8988T (cell line): Measurements from ENCODE around the gene SMCHD1.
A peak's percentile ranks its signal among the peaks of the same experiment; 100 is the strongest.

Source experiments
- DNase-seq: peaks from one replicate; pipeline ENCODE4 v3.0.0; 2011

Gene SMCHD1

DNA sequence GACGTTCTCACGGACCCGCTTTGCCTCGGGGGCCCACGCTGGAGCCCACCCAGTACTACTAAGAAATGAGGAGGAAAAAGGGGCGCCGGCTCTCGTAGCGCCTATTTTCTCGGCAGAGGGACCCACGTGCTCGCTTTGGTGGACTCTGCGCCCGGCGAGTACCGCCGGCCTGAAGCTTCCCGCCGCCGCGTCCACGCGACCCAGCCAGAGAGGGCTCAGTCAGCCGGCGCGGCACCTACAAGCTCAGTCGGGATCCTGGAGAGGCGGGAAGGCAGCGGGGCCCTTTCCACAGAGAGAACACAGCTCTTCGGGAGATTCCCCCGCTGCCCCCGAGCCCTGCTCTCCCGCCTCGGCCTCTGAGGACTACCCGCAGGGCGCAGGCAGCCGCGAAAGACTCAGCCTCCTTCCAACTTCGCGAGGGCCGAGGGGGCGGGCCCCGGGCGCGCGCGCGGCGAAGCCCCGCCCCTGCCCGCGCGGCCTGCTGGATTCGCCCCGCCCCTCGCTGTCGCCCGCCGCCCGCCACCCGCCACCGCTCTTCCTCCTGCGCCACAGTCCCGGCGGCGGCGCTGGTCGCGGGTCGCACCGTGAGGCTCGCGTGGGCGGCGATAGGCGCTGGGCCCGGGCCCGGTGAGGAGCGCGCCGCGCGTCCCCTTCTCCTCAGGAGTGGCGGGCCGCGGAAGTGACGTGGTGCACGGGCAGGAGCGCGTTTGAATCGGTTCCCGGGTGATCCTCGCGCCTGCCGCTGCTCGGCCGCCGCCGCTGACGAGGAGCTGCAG lies at the start of gene SMCHD1:
TSS of gene SMCHD1 (plus strand) at position 549 of the 776 bp plus-strand sequence. CDS start 350 bp downstream, outside the sequence.
- peak; percentile 60 for DNase-seq

DNA sequence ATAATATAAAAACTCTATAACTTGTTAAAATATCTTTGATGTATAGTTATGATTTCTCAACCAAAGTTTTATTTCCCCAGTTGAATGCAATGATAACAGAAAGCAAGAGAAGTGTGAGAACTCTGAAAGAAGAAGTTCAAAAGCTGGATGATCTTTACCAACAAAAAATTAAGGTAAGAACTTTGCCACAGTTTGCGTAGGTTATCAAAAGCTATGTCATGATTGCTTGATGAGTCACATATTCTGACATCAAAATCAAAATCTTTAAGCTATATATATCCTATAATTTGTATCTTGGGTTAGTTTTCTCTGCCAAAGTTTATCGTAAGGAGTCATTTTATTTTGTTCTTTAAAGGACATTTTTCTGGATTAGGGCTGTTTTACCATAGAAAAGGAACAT lies 49.2 kb upstream of the SMCHD1 start:
- no peak for DNase-seq

DNA sequence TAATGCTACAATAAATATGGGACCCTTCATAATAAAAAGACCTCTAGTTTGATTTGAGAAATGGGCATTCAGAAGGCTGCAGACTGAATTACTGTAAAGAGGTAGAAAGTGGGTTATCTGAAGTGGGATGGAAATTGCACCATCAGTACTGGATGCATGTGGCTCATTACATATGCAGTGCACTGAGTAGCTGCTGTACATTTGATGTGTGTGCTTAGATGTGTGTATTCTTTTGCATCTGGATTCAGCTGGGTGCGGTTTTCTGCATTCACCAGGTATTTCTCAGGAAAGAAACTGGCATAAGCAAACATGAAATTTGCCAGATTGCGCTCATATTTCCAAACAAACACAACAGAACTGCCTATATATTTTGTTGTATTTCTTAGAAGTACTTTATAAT lies 45.9 kb upstream of the SMCHD1 start:
- no peak for DNase-seq

DNA sequence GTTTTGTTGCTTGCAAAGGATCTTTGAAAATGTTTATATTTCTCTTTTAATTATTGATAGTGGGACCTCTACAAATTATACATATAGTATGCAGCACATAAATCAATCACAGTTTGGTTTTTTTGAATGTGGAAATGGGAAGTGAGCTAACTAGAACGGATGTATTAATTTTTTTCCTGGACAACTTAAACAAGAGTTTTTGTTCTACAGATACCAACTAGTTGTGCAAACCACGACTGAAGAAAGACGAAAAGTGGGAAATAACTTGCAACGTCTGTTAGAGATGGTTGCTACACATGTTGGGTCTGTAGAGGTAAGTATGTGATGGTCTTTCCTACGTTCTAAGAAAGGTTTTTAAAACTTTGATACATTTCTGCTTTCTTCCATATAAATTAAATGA lies 45.0 kb upstream of the SMCHD1 start:
- no peak for DNase-seq

DNA sequence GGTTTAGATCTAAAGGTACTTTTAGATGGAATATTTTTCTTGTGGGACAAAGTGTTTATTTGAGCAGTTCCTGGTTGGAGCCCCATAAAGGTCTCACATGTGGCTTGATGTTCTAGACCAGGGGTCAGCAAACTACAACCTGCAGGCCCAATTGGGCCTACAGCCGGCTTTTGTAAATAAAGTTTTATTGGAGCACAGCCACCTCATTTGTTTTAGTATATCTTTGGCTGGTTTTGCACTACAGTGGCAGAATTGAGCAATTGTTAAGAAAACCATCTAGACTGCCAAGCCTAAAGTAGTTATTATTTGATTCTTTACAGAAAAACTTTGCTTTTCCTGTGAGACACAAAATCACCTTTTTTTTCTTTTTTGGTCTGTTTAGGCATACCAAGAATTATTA lies 42.5 kb upstream of the SMCHD1 start:
- no peak for DNase-seq

DNA sequence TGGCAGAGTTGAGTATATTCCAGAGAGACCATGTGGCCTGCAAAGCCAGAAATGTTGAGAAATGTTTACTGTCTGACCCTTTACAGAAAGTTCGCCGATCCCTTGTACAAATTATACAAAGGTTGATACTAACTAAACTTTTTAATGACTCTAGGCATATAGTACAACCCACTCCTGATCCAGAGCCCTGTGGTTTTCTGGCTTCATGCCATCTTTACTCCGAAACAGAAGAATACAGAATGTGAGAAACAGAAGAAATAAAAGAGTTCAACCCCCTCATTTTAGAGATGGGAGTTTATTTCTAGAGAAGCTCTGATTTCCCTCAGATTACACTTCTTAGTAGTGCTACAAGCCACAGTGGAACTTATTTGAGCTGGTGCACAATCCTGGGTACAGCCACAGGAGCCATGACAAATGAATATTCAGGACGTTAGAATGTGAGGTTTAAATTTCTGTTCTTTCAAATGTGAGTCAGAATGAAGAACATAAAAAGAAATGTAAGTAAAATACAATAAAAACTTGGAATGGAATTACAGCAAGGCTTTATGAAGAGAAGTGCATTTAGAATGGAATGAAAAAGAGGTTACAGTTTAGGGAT lies 38.0 kb upstream of the SMCHD1 start:
- DNase-seq: no peak

DNA sequence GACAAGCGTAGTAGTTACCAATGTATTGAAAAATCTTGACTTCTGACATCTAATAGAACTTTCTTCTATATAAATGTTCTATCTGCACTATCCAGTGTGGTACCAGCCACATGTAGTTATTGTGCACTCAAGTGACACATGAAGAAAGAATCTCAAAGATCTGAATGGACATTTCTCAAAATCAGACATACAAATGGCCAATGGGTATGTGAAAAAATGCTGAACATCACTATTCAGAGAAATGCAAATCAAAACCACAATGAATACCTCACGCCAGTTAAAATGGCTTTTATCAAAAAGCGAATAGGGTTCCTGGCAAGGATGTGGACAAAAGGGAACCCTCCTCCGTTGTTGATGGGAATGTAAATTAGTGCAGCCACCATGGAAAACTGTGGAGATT lies 37.5 kb upstream of the SMCHD1 start:
- DNase-seq: no peak

DNA sequence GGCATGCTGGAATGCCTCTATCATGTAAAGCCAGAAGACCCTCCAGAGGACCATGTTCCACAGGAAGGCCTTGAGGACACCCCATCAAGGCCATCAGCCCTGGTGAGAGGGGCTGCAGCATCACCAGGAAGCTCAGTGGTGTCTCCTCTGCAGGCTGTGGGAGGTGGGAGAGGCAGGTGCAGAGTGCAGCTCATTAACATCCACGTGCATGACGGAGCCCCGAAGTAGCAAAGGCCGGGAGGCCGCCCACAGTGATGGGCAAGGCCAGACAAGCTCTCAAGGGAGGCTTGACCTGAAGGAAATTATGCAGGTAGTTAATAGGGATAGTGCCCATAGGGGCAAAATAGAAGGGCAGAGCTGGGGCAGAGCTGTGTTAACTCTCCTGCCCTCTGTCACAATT lies 30.3 kb upstream of the SMCHD1 start:
- no peak for DNase-seq

DNA sequence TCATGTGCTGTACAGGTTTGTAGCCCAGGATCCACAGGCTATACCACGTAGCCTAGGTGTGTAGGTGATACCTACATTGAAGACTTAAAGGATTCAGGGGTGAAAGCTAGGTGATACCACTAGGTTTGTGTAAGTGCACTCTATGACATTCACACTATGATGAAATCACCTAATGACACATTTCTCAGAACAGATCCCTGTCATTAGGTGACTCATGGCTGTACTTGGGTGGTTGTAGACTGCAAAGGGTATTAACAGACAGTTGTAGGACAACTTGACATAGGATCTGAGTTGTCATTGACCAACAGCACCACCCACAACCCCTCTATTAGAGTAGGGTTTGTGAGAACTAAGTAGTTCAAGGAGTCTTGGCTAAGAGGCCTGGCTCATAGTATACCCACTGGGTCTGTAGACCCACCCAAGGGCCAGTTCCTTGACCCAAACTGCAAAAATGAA lies 27.7 kb upstream of the SMCHD1 start:
- no peak for DNase-seq

DNA sequence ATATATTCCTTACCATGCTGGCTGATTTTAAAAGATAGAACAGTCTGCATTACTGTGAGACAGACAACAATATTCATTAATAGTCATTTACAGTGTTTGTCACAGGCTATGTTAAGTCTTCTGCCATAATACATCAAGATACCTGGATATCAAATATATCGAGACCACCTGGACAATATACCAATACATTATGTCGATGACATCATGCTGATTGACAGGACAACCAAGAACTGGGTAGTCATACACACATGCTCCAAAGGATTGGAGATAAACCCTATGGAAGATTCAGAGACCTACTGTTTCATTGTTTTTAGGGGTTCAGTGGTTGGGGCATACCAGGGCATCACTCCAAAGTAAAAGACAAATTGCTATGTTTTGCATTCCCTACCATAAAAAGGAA lies 26.5 kb upstream of the SMCHD1 start:
- no peak for DNase-seq

DNA sequence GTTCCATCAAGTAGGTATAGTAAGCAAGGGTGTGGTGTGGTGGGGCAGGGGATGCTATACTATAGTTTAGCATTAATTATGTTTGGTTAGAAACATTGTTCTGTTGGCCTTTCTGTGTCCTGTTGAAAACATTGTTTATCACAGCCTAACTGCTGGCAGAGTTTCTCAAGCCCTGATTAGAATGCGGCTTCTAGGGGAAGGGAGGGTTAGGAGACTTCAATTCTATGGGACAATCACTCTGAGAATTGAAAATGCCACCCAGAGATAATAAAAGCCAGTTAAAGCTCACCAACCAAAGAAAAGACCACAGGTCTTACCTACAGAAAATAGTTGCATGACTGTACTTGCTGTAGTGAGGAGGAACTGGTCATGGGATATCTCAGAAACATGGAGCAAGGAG lies 19.9 kb upstream of the SMCHD1 start:
- DNase-seq: no peak

DNA sequence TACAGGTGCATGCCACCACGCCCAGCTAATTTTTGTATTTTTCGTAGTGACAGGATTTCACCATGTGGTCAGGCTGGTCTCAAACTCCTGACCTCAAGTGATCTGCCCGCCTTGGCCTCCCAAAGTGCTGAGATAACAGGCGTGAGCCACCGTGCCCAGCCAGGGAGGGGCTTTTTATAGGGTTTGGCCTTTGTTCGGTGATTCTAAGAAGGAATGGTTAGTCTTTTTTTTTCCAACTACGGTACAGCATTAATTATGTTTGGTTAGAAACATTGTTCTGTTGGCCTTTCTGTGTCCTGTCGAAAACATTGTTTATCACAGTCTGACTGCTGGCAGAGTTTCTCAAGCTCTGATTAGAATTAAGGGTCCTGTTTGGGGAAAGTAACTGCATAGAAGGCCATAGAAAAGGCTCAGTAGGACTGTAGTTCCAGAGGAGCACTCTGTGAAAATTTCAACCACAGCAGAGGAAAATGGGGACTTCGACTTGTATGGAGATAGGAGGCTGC lies 19.3 kb upstream of the SMCHD1 start:
- DNase-seq: no peak

DNA sequence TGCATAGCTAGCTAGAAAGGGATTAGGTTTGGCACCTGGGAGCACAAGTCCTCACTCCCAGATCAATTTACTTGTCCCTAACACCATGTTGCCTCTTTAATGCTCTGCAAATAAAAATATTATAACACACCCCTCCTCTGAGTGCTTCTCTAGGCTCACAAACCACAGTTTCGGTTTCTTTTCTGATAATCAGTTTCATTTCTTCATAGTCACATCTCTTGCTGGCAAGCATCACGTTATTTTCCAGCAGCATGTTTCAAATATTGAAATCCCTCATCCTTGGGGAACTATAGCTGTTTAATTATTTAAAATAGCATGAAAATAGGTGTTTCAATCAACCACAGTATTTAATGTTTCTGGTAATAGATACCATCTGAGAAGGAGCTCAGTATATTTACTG lies 13.9 kb upstream of the SMCHD1 start:
- DNase-seq: no peak

DNA sequence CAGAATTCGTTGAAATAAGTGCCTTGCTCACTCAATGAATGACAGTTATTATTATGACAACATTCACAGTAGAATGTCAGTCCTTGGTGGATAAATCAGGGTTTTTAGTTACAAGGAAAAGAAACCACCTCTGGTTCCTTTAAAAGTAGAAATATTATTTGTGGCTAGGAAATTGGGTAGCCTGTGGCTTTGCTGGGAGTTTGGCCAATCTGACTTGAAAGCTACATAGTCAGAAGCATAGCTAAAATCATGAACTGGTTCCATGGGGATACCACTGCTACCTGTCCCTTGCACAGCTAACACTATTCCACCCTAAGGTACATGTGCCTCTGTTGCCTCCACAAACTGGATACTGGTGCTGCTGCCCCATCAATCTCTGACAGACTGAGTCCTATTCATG lies 12.8 kb upstream of the SMCHD1 start:
- no peak for DNase-seq

DNA sequence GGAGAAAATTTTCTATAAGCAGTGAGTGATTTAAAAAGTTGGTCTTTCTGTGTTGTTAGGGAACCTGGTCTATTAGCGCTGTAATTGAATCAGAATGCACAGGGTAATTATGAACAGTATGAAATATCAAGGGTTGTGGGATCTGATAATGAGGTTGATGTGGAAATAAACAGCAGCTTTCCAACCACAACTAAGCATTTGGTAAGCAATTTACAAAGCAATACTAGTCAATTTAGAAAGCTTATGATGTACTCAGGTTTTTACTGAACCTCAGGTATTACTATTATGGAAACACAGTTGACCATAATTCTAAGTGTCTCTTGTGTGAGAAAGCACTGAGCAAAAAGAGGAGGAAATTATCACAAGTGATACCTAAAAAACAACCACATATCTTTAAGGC lies 11.0 kb upstream of the SMCHD1 start:
- DNase-seq: no peak

DNA sequence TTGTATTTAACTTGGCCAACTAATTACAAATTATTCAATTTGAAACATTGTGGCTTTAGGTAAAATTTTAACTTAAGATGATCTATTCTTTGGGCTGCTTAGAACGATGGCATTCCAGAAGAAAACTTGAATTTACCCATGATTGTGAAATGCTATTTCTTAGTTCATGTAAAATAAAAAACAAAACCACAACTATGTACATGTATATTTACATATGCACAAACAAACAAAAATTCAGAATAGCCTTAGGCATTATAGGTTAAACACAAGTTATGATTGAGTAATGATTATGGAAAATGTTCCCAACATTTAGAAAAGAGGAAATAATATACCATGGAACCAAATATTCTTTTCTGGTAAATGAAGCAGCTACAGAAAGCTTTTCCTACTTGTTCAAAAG lies 3.5 kb upstream of the SMCHD1 start:
- DNase-seq: no peak

DNA sequence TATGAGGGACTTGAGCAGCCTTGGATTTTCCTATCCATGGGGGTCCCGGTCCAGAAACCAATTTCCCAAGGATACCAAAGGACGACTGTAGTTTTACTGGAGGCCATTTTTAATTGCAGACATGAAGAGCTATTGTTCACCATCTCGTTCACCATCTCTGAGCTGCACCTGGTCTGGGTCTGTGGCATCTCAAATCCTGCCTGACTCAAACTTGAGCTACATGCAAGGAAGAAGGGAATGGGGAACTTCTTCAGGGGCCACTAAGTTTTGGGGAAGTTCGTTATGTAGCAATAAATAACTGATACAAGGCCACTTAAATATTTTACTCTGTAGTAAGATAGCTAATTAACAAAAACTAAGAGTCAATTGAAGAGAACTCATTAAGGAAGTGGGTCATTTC lies 2.1 kb upstream of the SMCHD1 start:
- DNase-seq: no peak

DNA sequence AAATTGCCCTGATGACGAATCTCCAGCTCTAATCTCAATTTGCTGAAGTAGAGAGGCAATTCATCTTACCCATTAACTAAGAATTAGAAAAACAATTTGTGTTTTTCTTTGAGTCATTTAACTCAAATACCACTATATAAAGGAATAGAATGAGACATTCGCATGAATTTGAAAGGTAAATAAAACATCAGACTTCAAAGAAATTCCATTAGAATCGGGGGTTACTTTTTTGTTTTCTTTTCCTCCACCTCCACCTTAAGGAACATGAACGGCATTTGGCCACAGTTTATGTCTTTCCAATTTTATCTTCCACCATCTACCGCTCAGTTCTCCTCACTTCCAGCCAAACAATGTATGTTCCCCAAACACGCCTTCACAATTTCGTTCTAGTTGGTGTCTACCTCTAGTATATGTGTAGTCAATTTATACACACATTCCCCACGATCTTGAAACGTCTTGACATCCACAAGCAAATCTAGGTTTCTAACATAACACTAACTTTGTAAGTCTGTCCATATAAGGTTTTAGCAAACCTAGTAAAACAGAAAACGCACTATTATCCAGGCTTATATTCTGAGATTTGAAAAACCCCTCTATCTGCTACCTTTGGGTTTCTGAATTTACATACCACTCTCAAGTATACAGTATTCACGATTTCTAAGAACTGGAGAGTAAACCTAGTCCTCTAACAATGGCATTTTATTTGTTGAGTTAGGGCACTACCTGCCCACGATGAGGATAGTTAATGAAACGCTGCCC lies 1.2 kb upstream of the SMCHD1 start:
- DNase-seq: no peak

DNA sequence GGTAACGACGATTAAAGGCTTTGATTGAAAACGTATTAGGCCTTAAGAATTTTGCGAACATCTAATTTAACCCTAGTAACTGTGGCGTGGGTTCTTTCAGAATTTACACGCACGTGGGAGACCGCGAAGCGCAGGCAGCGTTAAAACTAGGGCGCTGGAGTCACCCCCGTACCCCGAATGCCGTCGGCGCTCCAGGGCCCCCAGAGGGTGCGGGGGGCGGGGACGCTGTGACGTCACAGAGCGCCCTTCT lies 673 bp upstream of the SMCHD1 start:
- peak; percentile 42 for DNase-seq

DNA sequence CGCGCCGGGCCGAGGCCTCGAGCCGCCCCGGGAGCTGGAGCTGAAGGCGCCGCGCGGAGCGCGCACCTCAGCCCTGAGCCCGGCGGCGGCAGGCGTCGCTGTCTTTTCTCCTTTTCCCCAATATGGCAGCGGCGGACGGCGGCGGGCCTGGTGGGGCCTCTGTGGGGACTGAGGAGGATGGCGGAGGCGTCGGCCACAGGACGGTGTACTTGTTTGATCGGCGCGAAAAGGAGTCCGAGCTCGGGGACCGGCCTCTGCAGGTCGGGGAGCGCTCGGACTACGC lies 369 bp downstream of the SMCHD1 start:
- no peak for DNase-seq

DNA sequence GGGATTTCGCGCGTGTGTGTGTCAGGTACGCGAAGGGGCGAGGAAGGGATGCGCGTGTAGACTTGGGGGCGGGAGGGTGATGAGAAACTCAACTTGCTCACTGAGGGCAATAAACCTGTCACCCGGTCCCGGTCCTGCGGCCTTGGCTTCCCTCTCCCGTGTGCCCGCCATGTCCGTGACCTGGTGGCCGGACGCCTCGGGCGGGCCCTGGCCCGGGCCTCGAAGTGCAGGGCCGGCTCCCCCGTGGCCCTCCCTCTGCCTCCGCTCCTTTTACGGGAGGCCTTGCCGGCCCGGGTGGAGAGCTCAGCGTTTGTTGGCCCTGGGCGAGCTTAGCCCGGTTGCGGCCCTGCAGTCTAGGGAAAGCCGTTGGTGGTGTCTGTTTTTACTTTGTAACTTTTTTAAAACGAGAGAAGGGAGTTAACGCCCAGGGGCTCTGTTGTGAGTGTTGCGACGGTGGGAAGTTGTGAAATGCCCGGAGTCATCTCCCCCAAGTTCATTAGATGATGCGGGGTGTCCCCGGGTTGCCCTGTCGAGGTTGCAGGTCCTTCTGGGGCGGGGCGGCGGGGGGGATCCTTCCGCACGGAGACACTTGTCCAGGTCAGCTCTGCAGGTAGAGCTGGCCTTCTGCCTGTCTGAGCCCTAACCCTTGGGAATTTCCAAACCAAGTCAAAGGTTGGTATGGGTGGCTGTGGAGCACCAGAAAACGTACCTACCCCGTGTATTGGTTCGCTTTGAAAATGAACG lies 883 bp downstream of the SMCHD1 start:
- DNase-seq: peak; percentile 41

DNA sequence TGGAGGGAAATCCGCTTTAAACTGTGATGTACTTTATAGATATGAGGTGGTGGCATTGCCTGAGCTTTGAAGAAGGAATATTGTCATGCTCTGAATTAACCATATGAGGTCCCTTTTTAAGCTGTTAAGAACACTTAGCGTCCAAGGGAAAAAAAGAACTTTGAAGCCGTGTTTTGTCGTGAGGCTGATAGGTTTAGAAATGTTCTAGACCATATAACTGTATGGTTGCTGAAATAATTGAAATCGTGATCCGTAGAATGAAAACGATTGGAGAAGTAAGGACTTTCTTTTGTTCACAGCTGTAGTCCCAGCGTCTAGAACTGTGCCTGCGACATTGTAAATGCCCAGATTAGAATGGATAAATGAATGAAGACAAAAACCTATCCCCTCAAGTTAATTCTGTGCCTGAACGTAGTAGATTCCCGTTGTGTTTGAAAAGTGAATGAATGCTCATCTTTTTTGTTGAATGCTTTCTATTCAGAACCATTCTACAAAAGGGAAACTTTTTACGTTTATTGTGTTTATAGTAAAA lies 1.5 kb downstream of the SMCHD1 start:
- no peak for DNase-seq

DNA sequence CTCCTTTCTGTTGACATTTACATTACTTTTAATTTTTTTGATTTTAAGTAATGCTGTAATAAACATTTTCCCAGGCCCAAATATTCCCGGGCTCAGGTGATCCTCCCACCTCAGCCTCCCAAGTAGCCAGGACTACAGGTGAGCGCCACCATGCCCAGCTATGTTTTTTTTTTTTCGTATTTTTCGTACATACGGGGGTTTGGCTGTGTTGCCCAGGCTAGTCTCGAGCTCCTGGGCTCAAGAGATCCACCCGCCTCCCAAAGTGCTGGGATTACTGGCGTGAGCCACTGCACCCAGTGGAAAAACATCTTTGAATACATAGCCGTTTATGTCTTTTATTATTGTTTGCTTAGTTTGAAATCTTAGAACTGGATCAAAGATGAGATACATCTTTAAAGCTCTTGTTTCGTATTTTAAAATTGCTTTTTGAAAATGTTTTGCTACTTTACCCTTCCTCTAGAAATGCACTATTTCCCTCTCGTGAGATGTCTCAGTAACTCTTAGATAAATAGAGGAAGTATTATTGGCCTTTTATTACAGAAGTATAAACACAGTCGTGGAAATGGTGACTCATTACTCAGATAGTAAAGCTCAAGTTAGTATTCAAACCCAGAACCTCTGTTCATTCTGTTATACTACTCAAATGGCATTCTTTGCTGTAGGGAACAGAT lies 2.4 kb downstream of the SMCHD1 start:
- no peak for DNase-seq
